ENCODE results near the gene LGI4. TPM values are rescaled to one million over a fixed set of nuclear protein-coding genes. Genes with fewer than 3 reads are reported as not detected.
"Not testable (repeated sequence)": the region's sequence is repeated elsewhere in the genome, so short reads cannot be mapped to it uniquely, and the experiment has no call there.

The LGI4 gene
- total RNA-seq, 1 experiment from 2014 or later = 0.43 TPM

GRCh38 chr19:35105047-35105410 lies 29.8 kb downstream of the LGI4 start:
- peaks cover 7% of the 10 kb centered on the region for H3K4me1 Mint-ChIP-seq (ENCODE audit: low read depth, unreplicated experiment)
- Histone ChIP-seq H3K36me3 (ENCODE audit: control insufficient read depth, insufficient read depth, low read length) (no peaks in the 10 kb centered on the region), H3K9me3 (peaks cover 7% of the 10 kb centered on the region; the same call in 1 of the 2 replicates), H3K4me3 (ENCODE audit: low read depth, low read length) (no peak overlapping the region), H3K27me3 (replicated peaks; ENCODE audit: control insufficient read depth, insufficient read depth, low read length) (no peaks in the 10 kb centered on the region), H3K4me1 (peaks cover 5% of the 10 kb centered on the region; the same call in 1 of the 2 replicates)
- no peaks in the 10 kb centered on the region for H3K27me3 Mint-ChIP-seq (ENCODE audit: insufficient read depth, unreplicated experiment)
- peaks cover 9% of the 10 kb centered on the region for H3K9me3 Mint-ChIP-seq (ENCODE audit: unreplicated experiment)
- H3K27ac Mint-ChIP-seq (ENCODE audit: unreplicated experiment) = no peak overlapping the region
- BruUV-seq (replicated peaks) = no TSS peak
- no peak for DNase-seq
- ChIA-PET POLR2A (no interaction called here), CTCF (no interaction called here)
- no peak overlapping the region for H3K4me3 Mint-ChIP-seq (ENCODE audit: unreplicated experiment)
- intact Hi-C loops (cut with micrococcal nuclease; ENCODE audit: unreplicated experiment) = no loop called here
- no peak for TF ChIP-seq CTCF (IDR thresholded peaks at IDR 0.05; ENCODE audit: insufficient read depth in 1 of 2, low read depth in 1 of 2, low read length in 1 of 2, severe bottlenecking in 1 of 2, unreplicated experiment in 1 of 2)
- no peaks in the 10 kb centered on the region for H3K36me3 Mint-ChIP-seq (ENCODE audit: insufficient read depth, unreplicated experiment)

GRCh38 chr19:35104361-35104760 lies 30.5 kb downstream of the LGI4 start:
- Histone ChIP-seq H3K4me1 (peaks cover 7% of the 10 kb centered on the region; the same call in 1 of the 2 replicates), H3K36me3 (ENCODE audit: control insufficient read depth, insufficient read depth, low read length) (no peaks in the 10 kb centered on the region), H3K4me3 (ENCODE audit: low read depth, low read length) (no peak overlapping the region), H3K9me3 (peaks cover 7% of the 10 kb centered on the region; the same call in 1 of the 2 replicates), H3K27me3 (replicated peaks; ENCODE audit: control insufficient read depth, insufficient read depth, low read length) (no peaks in the 10 kb centered on the region)
- no peak overlapping the region for H3K4me3 Mint-ChIP-seq (ENCODE audit: unreplicated experiment)
- H3K27ac Mint-ChIP-seq (ENCODE audit: unreplicated experiment) = no peak overlapping the region
- H3K4me1 Mint-ChIP-seq (ENCODE audit: low read depth, unreplicated experiment) = peaks cover 7% of the 10 kb centered on the region
- intact Hi-C loops (cut with micrococcal nuclease; ENCODE audit: unreplicated experiment) = no loop called here
- no TSS peak for BruUV-seq (replicated peaks)
- H3K9me3 Mint-ChIP-seq (ENCODE audit: unreplicated experiment) = peaks cover 9% of the 10 kb centered on the region
- TF ChIP-seq CTCF (IDR thresholded peaks at IDR 0.05; ENCODE audit: insufficient read depth in 1 of 2, low read depth in 1 of 2, low read length in 1 of 2, severe bottlenecking in 1 of 2, unreplicated experiment in 1 of 2) = no peak
- ChIA-PET POLR2A (no interaction called here), CTCF (interaction anchor here (0.6 kb wide), 1 partner anchor 37 kb away, joined by 3 read pairs; no protein-coding TSS in a partner anchor)
- H3K27me3 Mint-ChIP-seq (ENCODE audit: insufficient read depth, unreplicated experiment) = no peaks in the 10 kb centered on the region
- no peak for DNase-seq
- H3K36me3 Mint-ChIP-seq (ENCODE audit: insufficient read depth, unreplicated experiment) = no peaks in the 10 kb centered on the region

GRCh38 chr19:35103614-35104013 lies 31.2 kb downstream of the LGI4 start:
- H3K27ac Mint-ChIP-seq (ENCODE audit: unreplicated experiment); H3K27me3 ChIP-seq (replicated peaks; ENCODE audit: control insufficient read depth, insufficient read depth, low read length); H3K4me1 Mint-ChIP-seq (ENCODE audit: low read depth, unreplicated experiment); POLR2A ChIA-PET; H3K4me3 Mint-ChIP-seq (ENCODE audit: unreplicated experiment); BruUV-seq (replicated peaks); DNase-seq; H3K9me3 ChIP-seq; H3K27me3 Mint-ChIP-seq (ENCODE audit: insufficient read depth, unreplicated experiment); H3K36me3 Mint-ChIP-seq (ENCODE audit: insufficient read depth, unreplicated experiment); H3K4me1 ChIP-seq; intact Hi-C loops (cut with micrococcal nuclease; ENCODE audit: unreplicated experiment); H3K4me3 ChIP-seq (ENCODE audit: low read depth, low read length); H3K36me3 ChIP-seq (ENCODE audit: control insufficient read depth, insufficient read depth, low read length); H3K9me3 Mint-ChIP-seq (ENCODE audit: unreplicated experiment): not testable (repeated sequence)
- CTCF ChIA-PET = interaction anchor here (0.6 kb wide), 1 partner anchor 38 kb away, joined by 3 read pairs; no protein-coding TSS in a partner anchor

- BruUV-seq (replicated peaks); DNase-seq; H3K9me3 ChIP-seq; intact Hi-C loops (cut with micrococcal nuclease; ENCODE audit: unreplicated experiment); H3K36me3 Mint-ChIP-seq (ENCODE audit: insufficient read depth, unreplicated experiment); H3K4me3 ChIP-seq (ENCODE audit: low read depth, low read length); H3K27ac Mint-ChIP-seq (ENCODE audit: unreplicated experiment); H3K27me3 Mint-ChIP-seq (ENCODE audit: insufficient read depth, unreplicated experiment); H3K4me1 Mint-ChIP-seq (ENCODE audit: low read depth, unreplicated experiment); POLR2A ChIA-PET; H3K9me3 Mint-ChIP-seq (ENCODE audit: unreplicated experiment); H3K4me3 Mint-ChIP-seq (ENCODE audit: unreplicated experiment); H3K4me1 ChIP-seq; H3K27me3 ChIP-seq (replicated peaks; ENCODE audit: control insufficient read depth, insufficient read depth, low read length); H3K36me3 ChIP-seq (ENCODE audit: control insufficient read depth, insufficient read depth, low read length): not testable (repeated sequence)
- CTCF ChIA-PET = interaction anchor here (1.0 kb wide), 1 partner anchor 22 kb away, joined by 3 read pairs; no protein-coding TSS in a partner anchor
These were observed 32.9 kb downstream of the LGI4 start for GRCh38 chr19:35101949-35102348.

Data from Caco-2 (cell line).